Activated CD4-positive, alpha-beta T cell treated with anti-CD3 and anti-CD28 coated beads, Interleukin-2, amount 50 U/mL, for 24 hours (primary cell): ENCODE measurements around the gene POU3F3.

Experiments used
- DNase-seq, 2 donors: peaks; one replicate each; pipeline ENCODE4 v3.0.0-alpha.2; 2020; ENCODE audit warnings: low read depth in 1 of 2, low spot score in 1 of 2

The POU3F3 gene

GRCh38 chr2:104846786-104847585, 6.9 kb upstream of the POU3F3 start:
- no peak for DNase-seq

- no peak for DNase-seq
Measured at GRCh38 chr2:104847586-104848160, 6.2 kb upstream of the POU3F3 start.

DNA sequence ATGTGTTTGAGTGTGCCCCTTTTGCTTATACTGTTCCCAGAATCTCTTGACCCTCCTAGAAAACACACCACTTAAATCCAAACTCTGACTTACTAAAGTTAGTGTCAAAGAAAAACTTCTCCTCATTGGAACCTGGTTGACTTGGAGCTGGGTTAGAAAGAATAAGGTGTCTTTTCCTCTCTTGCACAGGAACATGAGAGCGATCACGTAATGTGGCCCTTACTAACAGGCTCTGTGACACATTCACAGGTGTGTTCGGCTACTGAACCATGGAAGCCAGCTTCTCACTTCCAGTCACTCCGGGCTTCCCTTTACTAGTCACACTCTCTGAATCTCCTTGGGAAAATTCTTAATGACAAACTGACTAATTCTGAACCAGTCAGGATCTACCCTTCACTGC, 5.4 kb upstream of the POU3F3 start:
- no peak for DNase-seq

GRCh38 chr2:104849101-104849500, 4.8 kb upstream of the POU3F3 start:
- DNase-seq, result no peak

DNA sequence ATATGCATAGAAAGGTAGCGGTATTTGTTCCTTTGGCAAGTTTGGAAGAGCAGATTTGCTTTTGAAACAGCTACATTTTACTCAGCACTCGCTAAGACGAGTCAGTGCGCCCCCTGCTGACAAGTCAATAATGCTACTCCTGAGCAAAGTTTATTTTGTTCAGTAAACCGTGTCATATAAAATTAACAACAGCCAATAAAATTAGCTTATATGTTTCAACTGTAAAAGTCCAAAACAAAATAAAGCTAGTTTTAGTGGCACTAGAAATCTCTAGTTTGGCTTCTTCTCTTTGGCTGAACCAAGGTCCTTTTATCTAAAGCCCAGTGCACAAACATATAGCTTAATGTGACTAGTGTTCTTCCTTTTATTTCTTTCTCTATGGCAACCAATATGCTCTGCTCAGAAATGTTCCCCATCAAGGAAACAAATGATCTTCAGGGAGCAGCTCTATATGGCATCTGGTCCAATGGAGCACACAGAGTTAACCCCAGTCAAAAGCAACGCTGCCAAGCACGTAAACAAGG, 4.2 kb upstream of the POU3F3 start:
- peak in 1 of 2 donors; percentile 55 for DNase-seq

DNA sequence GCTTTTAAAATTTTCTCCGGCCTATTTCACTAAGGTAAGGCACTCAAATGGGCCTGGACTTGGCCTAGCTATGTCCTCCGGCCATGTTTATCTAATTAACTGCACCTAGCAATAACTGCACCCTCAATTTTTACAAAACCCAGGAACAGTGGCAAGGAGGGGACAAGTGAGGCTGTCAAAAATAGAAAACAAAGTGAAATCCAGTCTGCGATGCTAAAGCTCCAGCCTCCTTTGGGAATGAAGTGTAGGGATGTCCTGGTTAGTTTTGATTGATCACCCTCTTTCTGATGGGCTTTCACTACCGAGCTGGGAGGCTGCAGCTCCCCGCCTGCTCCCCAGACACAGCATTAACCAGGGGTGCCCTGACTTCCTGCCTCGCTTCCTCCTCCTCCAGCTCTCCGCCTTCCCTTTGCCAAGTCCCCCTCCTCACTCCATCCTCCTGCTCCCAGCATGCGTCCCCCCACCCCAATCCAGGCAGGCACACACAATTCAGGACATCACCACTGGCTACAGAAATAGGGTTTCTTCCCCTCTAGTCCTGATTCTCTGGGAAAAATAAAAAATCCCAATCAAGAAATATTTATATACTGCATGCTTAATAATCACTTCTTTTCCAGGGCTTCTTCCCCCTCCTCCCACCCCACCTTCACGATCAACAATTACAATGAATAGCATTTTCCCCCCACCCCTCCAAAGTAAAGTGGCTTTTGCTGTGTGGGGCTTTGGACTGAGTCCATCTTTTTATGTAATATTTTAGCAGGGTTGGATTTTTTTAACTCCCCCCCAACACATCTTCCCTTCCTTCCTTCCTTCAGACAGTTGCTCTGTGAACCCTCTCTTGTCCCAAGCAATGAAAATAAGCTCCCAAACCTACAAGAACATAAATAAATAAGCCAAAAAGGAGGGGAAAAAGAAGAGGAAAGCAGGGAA, 3.3 kb upstream of the POU3F3 start:
- DNase-seq, result no peak

GRCh38 chr2:104851291-104852089, 2.4 kb upstream of the POU3F3 start:
- DNase-seq, result no peak

- DNase-seq, result no peak
Measured at GRCh38 chr2:104852090-104852666, 1.7 kb upstream of the POU3F3 start.

DNA sequence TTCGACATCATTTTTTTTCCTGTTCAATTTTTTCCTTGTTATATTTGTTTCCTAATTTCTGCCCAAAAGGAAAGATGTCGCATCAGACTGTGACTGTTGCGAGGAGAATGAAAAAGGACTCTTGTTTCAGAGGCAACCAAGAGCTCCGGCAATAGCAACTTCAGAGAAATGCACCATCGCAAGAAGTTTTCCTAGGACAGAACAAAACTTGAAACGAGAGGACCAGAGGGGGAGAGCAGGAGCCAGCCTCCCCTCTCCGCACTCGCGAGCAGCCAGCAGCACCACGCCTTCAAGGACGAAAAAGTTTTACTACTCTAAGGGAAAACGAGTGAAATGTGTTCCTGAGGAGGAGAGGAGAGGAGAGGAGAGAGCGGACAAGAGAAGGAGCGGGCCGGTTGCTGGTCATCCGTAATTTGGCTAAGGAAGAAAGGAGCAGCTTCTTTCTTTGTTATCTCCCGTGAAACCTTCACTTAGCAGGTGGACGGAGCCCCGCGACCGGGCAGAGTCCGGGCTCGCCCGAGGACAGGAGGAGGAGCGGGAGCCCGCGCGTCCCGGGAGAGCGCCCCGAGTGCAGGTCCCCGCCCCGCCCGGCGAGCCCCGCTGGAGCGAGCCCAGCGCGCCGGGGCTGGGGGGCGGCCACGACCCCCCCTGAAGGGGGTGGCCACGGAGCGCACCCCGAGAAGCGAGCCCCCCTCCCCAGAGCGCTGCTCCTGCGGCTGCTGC, 744 bp downstream of the POU3F3 start:
- DNase-seq, result no peak

DNA sequence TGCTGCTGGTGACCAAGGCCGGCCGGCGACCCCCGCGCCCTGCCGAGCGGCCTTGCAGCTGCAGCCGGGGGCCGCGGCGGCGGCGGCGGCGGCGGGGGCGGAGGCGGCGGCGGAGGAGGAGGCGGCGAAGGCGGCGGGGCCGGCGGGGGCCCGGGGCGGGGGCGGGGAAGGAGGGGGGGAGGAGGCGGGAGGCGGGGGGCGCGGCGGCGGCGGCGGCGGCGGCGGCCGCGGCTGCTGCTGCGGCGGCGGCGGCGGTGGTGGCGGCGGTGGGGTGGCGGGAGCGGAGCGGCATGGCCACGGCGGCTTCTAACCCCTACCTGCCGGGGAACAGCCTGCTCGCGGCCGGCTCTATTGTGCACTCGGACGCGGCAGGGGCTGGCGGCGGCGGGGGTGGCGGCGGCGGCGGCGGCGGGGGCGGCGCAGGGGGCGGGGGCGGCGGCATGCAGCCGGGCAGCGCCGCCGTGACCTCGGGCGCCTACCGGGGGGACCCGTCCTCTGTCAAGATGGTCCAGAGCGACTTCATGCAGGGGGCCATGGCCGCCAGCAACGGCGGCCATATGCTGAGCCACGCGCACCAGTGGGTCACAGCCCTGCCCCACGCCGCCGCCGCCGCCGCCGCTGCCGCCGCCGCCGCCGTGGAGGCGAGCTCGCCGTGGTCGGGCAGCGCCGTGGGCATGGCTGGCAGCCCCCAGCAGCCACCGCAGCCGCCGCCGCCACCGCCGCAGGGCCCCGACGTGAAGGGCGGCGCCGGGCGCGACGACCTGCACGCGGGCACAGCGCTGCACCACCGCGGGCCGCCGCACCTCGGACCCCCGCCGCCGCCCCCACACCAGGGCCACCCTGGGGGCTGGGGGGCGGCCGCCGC, 1.5 kb downstream of the POU3F3 start:
- DNase-seq, result no peak

DNA sequence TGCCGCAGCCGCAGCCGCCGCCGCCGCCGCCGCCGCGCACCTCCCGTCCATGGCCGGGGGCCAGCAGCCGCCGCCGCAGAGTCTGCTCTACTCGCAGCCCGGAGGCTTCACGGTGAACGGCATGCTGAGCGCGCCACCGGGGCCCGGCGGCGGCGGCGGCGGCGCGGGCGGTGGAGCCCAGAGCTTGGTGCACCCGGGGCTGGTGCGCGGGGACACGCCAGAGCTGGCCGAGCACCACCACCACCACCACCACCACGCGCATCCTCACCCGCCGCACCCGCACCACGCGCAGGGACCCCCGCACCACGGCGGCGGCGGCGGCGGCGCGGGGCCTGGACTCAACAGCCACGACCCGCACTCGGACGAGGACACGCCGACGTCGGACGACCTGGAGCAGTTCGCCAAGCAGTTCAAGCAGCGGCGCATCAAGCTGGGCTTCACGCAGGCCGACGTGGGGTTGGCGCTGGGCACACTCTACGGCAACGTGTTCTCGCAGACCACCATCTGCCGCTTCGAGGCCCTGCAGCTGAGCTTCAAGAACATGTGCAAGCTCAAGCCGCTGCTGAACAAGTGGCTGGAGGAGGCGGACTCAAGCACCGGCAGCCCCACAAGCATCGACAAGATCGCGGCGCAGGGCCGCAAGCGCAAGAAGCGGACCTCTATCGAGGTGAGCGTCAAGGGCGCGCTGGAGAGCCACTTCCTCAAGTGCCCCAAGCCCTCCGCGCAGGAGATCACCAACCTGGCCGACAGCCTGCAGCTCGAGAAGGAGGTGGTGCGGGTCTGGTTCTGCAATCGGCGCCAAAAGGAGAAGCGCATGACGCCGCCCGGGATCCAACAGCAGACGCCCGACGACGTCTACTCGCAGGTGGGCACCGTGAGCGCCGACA, 2.4 kb downstream of the POU3F3 start:
- no peak for DNase-seq

GRCh38 chr2:104856973-104857261, 3.0 kb downstream of the POU3F3 start:
- DNase-seq, result no peak

GRCh38 chr2:104857262-104858005, 3.5 kb downstream of the POU3F3 start:
- DNase-seq, result no peak

- DNase-seq, result no peak
Measured at GRCh38 chr2:104858006-104858978, 4.4 kb downstream of the POU3F3 start.

GRCh38 chr2:104859291-104859765, 5.4 kb downstream of the POU3F3 start:
- DNase-seq, result no peak
